ENCODE data around the gene CACFD1.

- TF ChIP-seq, protein P1, sequence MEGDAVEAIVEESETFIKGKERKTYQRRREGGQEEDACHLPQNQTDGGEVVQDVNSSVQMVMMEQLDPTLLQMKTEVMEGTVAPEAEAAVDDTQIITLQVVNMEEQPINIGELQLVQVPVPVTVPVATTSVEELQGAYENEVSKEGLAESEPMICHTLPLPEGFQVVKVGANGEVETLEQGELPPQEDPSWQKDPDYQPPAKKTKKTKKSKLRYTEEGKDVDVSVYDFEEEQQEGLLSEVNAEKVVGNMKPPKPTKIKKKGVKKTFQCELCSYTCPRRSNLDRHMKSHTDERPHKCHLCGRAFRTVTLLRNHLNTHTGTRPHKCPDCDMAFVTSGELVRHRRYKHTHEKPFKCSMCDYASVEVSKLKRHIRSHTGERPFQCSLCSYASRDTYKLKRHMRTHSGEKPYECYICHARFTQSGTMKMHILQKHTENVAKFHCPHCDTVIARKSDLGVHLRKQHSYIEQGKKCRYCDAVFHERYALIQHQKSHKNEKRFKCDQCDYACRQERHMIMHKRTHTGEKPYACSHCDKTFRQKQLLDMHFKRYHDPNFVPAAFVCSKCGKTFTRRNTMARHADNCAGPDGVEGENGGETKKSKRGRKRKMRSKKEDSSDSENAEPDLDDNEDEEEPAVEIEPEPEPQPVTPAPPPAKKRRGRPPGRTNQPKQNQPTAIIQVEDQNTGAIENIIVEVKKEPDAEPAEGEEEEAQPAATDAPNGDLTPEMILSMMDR (IDR thresholded peaks at IDR 0.05) = no peak
- no peak for TF ChIP-seq POLR2A (IDR thresholded peaks at IDR 0.05)
Measured at GRCh38 chr9:133474215-133474614, 14.4 kb downstream of the CACFD1 start.

Data from testis (tissue), 2 donors.